Activated naive CD4-positive, alpha-beta T cell treated with Interleukin-2 at 50 U/mL for 16 hours (primary cell): ENCODE measurements around the gene TNFRSF18.

Experiments
- DNase-seq: peaks from one replicate; pipeline ENCODE4 v3.0.0-alpha.2; 2020

TNFRSF18 gene

DNA sequence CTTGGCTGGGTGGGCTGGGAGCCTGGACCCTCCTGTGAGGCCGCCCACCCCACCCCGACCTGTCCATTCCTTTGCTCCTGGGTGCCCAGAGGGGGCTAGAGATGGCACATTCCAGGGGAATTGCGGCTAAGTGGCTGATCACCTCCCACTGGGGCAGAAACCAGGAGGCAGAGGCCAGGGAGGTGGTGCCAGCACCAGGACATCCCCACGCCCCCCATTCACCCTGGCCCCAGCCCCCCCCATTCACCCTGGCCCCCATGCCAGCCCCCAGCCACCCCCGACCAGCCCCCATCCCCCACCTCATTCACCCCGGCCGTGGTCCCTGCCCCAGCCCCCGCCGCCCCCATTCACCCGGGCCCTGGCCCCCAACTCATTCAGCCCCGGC is 33.9 kb upstream of the TNFRSF18 start:
- DNase-seq, result no peak

DNA sequence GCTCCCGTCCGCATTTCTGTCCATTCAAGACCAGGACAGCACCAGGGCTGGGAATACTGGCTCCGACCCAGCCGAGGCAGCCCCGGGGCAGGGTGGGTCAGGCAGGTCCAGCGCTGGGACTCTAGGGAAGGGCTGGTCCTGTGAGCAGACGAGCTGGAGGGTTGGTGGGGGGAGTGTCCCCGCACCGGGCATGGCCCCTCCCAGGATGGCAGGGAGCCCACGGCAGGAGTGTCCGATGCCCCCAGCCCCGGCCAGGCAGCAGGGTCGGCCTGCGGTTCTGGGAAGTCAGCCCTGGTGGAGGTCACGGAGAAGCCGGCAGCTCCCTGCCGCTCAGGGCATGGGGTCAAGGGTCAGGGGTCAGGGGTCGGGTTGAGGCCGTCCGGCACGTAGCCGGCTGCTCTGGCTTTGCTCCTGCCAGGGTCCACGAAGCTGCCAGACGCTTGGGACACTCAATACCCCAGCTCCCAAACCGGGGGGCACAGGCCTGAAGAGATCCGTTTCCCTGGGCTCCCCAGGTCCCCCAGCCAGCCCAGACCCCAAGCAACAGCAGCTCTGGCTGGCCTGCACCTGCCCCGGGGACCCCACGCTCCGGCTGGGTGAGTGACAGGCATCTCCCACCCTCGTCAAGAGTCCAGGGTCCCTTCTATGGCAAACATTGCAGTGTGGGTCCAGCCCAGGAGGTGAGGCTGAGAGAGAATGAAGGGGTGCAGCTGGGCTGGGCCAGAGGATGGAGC is 33.4 kb upstream of the TNFRSF18 start:
- DNase-seq, result no peak

DNA sequence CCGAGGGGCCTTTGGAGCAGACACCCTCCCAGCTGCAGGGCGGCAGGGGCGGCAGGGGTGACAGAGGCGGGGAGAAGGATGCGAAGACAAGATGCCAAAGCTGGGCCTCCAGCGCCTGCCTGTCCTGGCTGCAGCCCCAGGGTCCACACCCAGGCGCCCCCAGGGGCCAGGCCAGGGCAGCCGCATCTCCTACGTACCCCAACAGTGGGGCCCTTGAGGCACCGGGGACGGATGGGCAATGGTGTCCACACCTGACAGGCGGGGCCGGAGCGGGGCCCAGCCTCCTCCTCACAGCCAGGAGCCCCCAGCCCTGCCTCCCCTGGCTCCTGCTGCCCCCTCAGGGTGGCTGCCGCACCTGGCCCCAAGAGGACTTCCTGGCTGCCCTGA is 32.8 kb upstream of the TNFRSF18 start:
- no peak for DNase-seq

DNA sequence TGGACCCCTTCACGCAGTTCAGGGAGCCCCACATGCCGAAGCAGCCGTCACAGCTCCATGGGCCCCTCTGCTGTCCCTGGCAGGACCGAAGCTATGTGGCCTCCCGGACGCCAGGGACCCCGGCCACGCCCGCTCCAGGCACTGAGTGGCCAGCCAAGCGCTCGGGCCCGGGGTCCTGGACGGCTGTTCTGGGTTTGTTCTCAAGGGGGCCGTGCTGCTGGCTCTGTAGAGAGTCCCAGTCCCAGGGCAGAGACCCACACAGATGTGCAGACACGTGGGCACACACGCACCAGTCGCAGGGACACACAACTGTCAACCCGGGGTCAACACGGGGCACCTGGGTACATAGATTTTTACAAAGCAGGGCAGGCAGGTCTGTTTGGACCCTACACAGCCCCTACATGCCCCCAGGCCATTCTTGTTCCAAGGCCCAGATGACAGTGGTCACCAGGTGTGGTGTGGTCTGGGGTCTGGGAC is 32.3 kb upstream of the TNFRSF18 start:
- DNase-seq, result no peak

DNA sequence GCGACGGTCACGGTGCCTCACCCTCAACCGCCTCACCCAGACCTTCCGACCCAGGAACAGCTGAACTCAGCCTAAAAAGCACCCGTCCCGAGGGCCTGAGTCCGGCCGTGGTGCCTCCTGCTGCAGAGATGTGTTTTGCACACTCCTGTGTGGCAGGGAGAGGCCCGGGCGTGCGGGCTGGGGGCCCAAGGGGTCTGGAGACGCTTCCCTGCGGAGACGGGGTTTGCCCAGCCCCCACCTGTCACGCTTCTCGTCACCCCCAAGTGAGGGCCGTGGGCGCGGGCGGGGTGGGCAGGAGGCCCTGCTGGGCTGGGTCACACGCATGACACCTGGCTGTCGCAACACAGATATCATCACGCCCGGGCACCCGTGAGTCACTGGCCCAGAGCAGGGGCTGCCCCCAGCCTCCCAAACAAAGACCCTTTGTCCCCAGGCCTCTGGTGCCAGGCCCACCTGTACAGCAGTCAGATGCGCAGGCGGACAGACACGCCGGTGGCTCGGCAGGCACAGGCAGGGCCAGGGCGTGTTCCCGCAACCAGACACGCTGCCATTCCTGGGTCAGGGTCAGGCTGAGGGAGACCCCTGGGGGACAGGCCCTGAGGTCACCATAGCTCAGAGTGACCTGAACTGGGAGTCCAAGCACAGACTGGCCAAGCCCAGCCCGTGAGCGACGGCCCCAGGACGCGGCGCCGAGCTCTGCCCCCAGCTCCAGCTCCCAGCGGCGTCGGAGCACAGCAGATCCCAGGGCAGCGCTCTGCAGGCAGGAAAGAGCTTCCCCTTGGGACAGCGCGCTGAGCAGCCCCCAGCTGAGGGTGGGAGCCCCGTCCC is 31.7 kb upstream of the TNFRSF18 start:
- no peak for DNase-seq

DNA sequence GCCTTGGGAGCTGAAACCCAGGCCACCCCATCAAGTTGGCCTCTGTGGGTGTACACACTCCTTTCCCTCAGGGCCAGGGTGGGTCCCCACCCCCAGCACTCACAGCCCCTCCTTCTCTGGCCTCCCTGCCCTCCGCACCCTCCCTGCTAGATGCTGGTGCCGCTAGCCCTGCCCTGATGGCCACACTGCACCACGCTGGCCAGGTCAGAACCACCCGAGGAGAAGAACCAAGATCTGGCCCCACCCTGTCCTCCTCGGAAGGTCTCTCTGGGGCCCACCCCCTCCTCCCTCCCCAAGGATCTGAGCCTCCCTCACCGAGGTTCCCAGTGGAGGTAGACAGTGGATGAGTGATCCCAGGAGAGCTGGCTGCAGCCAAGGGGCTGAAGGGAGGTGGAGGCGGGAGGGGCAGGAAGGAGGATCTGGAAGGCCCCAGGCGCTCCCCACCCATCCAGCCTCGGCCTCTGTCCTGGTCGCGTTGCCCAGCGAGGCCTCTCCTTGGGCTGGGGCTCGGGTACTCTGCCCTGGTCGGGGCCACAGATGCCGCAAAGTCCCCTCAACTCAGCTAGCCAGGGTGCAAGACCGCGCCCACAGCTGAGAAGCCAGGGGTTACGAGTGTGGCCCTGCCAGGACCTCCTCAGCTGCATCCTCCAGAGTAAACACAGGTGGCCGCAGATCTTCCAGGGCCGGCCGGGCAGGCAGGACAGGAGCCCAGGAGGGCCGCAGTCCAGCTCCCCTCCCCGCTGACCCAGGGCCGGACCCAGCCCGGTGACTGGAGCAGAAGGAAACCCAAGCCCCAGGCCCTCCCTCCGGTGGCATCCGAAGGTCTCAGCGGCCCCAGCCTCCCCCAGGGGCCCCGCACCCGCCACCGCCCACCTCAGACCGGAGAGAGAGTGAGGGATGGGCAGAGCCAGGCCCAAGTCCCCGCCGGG is 30.8 kb upstream of the TNFRSF18 start:
- DNase-seq, result no peak

DNA sequence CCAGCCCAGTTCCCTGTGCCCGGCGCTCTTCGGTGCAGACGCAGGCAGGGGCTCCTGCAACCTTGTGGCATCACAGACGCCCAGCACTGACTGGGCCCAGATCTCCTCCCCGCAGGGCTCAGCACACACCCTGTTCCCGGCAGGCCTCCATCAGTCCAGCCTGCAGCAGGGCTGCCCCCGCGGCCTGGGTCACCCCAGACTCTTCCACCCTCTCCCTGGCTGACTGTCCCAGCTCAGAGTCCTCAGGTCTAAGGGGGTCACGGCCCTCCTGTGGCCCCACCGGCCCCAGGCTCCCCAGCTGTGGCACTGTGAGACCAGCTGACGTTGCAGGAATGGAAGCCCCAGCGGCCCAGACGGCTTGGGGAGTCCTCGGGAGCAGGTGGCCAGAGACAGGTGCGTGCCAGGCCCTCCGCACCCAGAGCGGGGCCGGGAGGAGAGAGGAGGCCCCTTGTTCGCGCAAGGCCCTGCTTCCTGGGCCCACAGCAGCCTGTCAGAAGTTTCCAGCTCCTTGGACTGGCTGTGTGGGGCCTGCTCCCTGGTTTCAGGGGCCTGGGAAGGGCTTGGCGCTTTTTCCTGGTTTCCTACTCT is 29.9 kb upstream of the TNFRSF18 start:
- DNase-seq, result no peak

DNA sequence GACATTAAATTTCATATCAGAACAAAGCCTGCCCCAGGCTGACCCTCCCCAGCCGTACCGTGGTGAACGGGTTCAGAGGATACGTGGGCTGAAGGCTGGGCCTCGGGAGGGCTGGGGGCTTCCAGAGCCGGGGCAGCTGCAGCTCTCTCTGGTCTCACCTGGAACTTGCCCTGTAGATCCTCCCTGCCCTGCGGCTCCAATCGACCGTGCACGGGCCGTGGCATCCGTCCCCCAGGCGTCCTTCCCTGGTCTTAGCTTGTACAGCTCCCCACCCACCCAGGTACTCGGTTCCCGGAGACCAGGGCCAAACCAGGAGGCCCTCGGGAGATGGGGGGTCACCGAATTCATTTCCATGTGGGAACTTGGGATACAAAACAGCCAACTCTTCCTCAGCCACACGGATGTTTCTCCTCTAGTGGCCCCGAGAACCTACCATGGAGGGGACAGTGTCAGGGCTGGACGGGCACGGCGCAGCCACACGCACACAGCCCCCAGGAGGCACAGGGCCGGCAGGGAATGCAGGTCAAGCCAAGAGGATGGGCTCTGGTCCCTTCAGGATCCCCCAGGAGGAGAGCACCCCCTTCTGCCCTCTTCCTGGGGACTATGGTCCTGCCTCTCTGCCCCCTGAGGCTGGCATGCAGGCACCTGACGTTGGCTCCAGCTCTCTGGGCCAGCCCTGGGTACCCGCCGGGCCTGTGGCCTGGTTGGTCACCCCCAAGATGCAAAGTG is 28.8 kb upstream of the TNFRSF18 start:
- no peak for DNase-seq

DNA sequence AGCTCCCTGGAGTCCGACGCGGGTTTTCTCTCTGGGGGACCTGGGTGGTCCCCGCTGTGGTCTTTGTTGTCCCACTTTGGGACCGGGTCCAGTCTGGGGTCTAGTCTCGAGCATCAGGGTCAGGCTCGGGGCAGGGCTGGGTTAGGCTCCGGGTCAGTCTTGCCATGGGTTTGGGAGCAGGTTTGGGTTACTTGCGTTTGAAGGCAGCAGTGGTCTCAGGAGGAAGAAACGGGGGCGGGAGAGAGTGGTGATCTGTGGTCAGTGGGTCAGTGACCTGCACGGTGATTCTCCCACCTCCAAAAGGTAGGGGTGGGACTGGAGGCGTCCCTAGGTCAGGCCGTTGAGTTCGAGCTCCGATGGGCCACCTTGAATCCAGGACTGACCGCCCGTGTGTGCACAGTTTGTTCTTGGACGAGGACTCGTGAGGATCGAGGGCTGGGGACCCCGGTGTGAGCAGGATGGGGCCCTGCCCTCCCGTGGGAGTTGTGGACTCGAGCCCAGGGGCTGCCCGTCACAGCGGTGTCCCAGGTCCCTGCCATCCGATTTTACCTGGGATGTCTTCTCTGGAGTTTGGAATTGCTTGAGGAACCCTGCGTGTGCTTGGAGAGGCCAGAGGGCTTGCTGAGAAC is 27.9 kb upstream of the TNFRSF18 start:
- DNase-seq, result no peak

DNA sequence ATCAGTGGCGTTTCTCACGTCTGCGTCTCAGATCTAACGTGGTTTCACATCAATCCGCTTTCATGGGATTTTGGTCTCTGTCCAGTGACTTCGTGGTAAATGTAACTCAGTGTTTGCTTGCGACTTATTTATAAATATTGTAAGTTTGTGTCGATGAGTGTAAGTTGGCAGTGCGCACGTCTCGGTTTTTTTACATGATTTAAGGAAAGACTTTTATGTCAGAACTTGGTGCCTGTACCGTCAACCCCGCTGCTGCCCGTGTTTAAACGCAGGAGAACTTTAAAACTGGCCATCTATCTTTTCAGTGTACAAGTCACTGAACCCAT is 27.1 kb upstream of the TNFRSF18 start:
- DNase-seq, result no peak

DNA sequence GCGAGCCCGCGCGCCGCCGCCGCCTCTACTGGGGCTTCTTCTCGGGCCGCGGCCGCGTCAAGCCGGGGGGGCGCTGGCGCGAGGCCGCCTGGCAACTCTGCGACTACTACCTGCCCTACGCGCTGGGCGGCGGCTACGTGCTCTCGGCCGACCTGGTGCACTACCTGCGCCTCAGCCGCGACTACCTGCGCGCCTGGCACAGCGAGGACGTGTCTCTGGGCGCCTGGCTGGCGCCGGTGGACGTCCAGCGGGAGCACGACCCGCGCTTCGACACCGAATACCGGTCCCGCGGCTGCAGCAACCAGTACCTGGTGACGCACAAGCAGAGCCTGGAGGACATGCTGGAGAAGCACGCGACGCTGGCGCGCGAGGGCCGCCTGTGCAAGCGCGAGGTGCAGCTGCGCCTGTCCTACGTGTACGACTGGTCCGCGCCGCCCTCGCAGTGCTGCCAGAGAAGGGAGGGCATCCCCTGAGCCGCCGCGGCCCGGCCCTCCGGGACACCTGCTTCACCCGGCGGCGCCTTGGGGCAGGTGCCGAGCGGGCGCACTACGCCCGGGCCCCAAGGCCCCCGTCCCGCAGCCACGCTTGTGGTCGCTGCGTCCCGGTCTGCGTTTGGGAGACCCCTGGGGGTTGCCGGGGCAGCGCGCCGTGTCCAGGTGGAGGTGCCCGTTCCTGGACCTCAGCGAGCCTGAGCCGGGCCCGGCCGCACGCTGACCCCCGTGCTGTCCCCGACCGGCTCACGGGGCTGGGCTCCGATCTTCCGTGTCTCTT is 26.6 kb upstream of the TNFRSF18 start:
- no peak for DNase-seq

DNA sequence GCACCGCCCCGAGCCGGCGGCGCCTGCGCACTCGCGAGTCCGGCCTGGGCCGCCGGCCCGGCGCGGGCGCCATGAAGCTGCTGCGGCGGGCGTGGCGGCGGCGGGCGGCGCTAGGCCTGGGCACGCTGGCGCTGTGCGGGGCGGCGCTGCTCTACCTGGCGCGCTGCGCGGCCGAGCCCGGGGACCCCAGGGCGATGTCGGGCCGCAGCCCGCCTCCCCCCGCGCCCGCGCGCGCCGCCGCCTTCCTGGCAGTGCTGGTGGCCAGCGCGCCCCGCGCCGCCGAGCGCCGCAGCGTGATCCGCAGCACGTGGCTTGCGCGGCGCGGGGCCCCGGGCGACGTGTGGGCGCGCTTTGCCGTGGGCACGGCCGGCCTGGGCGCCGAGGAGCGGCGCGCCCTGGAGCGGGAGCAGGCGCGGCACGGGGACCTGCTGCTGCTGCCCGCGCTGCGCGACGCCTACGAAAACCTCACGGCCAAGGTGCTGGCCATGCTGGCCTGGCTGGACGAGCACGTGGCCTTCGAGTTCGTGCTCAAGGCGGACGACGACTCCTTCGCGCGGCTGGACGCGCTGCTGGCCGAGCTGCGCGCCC is 25.9 kb upstream of the TNFRSF18 start, which contains the start of gene B3GALT6:
TSS of gene B3GALT6 (plus strand) at position 30 of the 588 bp plus-strand sequence. CDS start at position 72, 42 bp downstream.
- DNase-seq, result no peak

DNA sequence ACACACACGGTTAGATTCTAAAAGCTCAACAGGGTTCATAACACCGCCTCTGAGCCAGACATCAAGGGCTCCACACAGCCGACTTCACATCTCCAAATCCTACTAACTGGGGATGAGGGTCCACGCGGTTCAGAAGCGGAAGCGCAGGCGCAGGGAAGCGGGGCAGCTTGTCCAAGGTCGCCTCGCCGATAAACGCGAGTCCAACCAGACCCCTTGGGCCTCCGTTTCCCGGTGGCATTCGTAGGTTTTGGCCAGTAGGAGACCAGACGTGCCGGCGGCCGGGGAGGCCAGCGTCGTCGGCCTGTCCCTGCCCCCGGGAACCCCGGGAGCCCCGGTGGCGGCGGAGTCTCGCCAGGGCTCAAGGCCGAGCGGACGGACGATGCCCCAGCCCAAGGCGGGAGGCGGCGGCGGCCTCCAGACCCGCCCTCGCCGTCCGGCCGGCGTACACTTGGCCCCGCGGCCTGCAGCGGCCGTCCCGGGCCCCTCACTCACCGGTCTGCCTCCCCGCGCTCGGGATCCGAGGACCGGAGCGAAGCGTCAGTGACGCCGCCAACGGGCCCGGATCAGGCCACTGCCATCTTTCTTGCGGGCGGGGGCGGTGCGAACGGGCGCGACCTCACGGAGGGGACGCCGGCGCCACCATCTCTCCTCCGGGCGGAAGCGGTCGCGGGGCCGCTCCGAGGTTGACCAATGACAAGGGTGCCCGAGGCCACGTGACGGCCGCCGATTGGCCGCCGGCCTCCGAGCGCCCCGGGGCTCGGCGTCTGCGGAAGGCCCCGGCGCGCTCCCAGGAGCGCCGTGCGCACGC is 25.2 kb upstream of the TNFRSF18 start, which contains the start of gene SDF4:
TSS of gene SDF4 (minus strand) at position 602 of the 808 bp plus-strand sequence. CDS start 3,229 bp downstream, outside the sequence.
- peak; percentile 97 for DNase-seq

DNA sequence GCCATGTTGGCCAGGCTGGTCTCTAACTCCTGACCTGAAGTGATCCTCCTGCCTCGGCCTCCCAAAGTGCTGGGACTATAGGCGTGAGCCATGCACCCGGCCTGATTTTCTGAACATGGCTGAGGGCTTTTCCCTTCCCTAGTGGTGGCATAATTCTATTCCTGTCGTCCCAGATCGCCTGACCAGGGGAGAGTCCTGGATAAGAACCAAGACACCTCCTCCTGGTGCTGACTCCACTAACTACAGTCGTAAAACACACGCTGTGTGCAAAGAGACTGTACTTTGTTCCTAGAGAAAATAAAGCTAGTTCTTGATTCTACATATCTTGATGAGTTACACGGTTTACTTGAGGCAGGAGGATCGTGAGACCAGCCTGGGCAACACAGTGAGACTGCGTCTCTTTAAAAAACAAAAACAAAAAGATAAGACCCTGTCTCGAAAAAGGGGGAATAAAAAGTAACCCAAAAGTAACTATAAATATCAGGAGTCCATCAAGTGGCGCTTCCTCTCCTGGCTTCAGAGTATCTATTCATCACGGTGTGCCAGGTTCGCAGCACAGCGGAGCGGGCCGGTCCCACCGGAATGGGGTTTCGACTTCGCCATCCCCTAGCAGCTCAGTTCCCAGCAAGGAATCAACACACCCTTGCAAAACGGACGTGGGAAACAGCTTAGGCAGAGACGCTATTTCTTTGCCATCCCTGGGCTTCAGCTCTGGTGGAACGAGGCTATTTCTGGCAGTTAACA is 24.4 kb upstream of the TNFRSF18 start:
- no peak for DNase-seq

DNA sequence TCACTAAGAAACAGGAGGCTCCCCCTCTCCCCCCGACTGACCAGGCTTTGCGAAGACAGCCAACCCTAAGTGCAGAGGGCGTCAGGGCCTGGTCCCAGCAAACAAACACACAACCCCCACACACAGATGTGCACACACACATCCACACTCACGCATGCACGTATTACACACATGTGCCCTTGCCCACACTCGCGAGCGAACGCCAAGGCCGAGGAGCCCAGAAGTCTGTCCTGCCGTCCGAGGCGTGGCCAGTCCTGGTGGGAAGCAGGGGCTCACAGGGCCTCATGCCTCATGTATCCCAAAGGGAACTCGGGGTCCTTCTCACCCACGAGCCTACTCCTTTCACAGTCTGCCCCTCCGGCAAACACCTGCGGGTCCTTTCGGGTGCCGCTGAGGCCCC is 23.4 kb upstream of the TNFRSF18 start:
- no peak for DNase-seq

DNA sequence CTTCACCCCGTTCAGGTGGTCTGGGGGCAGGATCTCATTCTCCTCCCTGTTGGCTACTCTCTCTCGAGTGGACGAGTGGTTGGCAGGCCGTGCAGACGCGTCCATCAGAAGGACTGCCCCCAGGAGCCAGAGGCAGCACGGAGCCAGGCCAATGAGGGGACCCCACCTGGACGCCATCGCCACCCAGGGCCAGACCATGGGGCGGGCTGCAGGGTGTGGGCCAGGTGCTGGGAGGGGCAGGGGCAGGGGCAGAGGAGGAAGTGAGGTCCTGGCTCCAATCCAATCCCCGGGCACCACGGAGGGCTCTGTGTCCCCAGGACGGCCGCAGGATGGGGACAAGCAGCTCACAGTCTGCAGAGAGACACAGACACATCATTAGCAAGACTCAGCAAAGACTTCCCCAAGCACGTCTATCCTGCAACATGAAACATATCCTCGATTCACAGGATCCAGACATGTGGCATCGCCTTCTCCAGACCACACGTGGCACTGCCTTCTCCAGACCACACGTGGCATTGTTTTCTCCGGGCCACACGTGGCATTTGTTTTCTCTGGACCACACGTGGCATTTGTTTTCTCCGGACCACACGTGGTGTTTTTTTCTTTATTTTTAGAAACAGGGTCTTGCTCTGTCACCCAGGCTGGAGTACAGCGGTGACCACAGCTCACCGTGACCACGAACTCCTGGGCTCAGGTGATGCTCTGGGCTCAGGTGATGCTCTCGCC is 22.4 kb upstream of the TNFRSF18 start:
- DNase-seq, result no peak

DNA sequence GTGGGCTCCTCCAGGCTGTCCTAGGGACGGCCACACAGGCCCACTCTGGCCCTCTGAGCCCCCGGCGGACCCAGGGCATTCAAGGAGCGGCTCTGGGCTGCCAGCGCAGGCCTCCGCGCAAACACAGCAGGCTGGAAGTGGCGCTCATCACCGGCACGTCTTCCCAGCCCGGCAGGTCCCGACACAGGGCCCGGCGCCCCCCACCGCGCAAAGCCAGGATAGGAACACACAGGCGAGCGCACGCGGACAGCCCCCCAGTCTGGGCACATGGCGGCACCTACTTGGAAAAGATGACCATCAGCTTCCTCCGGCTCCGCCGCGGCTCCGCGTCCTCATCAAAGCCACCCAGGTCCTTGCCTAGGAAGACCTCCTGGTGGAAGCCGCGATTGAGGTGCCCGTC is 21.8 kb upstream of the TNFRSF18 start:
- no peak for DNase-seq

DNA sequence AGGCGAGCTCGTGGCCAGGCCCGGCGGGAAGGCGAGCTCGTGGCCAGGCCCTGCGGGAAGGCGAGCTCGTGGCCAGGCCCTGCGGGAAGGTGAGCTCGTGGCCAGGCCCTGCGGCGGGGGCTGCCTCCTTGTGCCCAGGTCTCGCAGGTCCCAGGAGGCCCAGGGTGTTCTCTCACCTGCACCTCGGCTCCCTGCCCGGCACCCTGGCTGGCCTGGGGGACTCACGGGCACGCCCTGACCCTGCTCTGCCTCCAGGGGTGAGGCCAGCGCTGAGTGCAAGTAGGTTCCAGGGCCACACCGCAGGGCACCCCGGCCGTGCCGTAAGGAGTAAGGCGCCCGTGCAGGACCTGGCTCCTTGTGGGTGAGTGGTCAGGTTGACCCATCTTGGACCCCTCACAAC is 21.0 kb upstream of the TNFRSF18 start:
- DNase-seq, result no peak
